HG03097 (cell line): ENCODE measurements around the gene NOXRED1.

Source experiments
- ATAC-seq: cut with Tn5 transposase; IDR thresholded peaks from one replicate; pipeline ENCODE4 v1.9.1; 2021; ENCODE audit not compliant: unreplicated experiment, low FRiP score

NOXRED1 gene

GRCh38 chr14:77347751-77348150 lies 75.6 kb downstream of the NOXRED1 start:
- no peak for ATAC-seq

GRCh38 chr14:77346495-77346894 lies 76.8 kb downstream of the NOXRED1 start:
- no peak for ATAC-seq

- ATAC-seq = no peak
Measured at GRCh38 chr14:77344377-77344996, 78.8 kb downstream of the NOXRED1 start.
